Lung (tissue), 12 donors: Measurements from ENCODE around the gene LPIN3. TPM values are rescaled to one million over a fixed set of nuclear protein-coding genes. Genes with fewer than 3 reads are reported as not detected.

Source experiments
- ATAC-seq: fragments of 200-7000 bp; cut with Tn5 transposase; one replicate; pipeline ENCODE4 v1.9.1; 2020; ENCODE audit warnings: moderate number of reproducible peaks; ENCODE audit not compliant: insufficient read depth, low FRiP score
- DNase-seq, 3 donors: peaks; one replicate each; pipeline ENCODE4 v3.0.0-alpha.2; 2013 to 2017
- H3K27ac ChIP-seq, 2 donors: one replicate each; pipeline ENCODE4 v1.5.1; 2013; ENCODE audit warnings: mild to moderate bottlenecking in 2 of 2, moderate library complexity in 2 of 2, control low read depth in 1 of 2, inconsistent platforms in 1 of 2, low read depth in 1 of 2, low read length in 1 of 2
- H3K27me3 ChIP-seq, 3 donors: one replicate each; pipeline ENCODE4 v1.5.1; 2013; ENCODE audit warnings: low read length in 2 of 3; ENCODE audit not compliant: control insufficient read depth in 3 of 3, insufficient read depth in 3 of 3
- H3K36me3 ChIP-seq, 4 donors: one replicate each; pipeline ENCODE4 v1.5.1; 2013; ENCODE audit warnings: low read length in 4 of 4, mild to moderate bottlenecking in 1 of 4, moderate library complexity in 1 of 4; ENCODE audit not compliant: control insufficient read depth in 4 of 4, insufficient read depth in 4 of 4
- H3K4me1 ChIP-seq, 5 donors: one replicate each; pipeline ENCODE4 v1.5.1; 2013; ENCODE audit warnings: low read length in 5 of 5, mild to moderate bottlenecking in 2 of 5, moderate library complexity in 1 of 5; ENCODE audit not compliant: control insufficient read depth in 5 of 5, insufficient read depth in 5 of 5
- H3K4me3 ChIP-seq: one replicate; pipeline ENCODE4 v1.5.1; 2013; ENCODE audit warnings: mild to moderate bottlenecking, control low read depth, moderate library complexity
- H3K9ac ChIP-seq, 2 donors: one replicate each; pipeline ENCODE4 v1.5.1; 2013; ENCODE audit warnings: low read length in 2 of 2, control low read depth in 1 of 2; ENCODE audit not compliant: insufficient read depth in 1 of 2
- H3K9me3 ChIP-seq, 4 donors: one replicate each; pipeline ENCODE4 v1.5.1; 2013; ENCODE audit warnings: low read length in 3 of 4, mild to moderate bottlenecking in 1 of 4, moderate library complexity in 1 of 4; ENCODE audit not compliant: control insufficient read depth in 4 of 4, insufficient read depth in 3 of 4
- WGBS, 2 donors: extraction: QIAGEN DNeasy Blood & Tissue Kit; methylation state at CpG; one replicate each; pipeline ENCODE4 v1.1.7; 2013; 5-methylcytosine and 5-hydroxymethylcytosine counted together
- polyA plus RNA-seq, 2 donors: library from polyadenylated mRNA; stranded (reverse); fragments of 200-250 nt; gene quantifications; one replicate each; pipeline ENCODE4 v1.2.1, GENCODE V29; 2013
- total RNA-seq, 2 donors: library from RNA; depleted of rRNA in 1 of 2; stranded (reverse); fragments of >200 nt in 1 of 2; gene quantifications; one replicate each; pipeline ENCODE4 v1.2.1, GENCODE V29; 2014 to 2021
- TF ChIP-seq, protein P1 (sequence below): IDR thresholded peaks from 2 replicates; pipeline ENCODE4 v1.5.1; 2012; ENCODE audit warnings: mild to moderate bottlenecking; ENCODE audit errors: control extremely low read depth, extremely low read depth
- donor health status: control.
- donor health status: control.
- donor health status: Bipolar disorder and iron deficiency.
- donor health status: healthy.
- donor health status: DM: yes; HTN: yes; CAD: no.

LPIN3 gene
- total and polyA plus RNA-seq, 4 donors, result 5.2 to 16.4 (median 10.4) TPM

DNA sequence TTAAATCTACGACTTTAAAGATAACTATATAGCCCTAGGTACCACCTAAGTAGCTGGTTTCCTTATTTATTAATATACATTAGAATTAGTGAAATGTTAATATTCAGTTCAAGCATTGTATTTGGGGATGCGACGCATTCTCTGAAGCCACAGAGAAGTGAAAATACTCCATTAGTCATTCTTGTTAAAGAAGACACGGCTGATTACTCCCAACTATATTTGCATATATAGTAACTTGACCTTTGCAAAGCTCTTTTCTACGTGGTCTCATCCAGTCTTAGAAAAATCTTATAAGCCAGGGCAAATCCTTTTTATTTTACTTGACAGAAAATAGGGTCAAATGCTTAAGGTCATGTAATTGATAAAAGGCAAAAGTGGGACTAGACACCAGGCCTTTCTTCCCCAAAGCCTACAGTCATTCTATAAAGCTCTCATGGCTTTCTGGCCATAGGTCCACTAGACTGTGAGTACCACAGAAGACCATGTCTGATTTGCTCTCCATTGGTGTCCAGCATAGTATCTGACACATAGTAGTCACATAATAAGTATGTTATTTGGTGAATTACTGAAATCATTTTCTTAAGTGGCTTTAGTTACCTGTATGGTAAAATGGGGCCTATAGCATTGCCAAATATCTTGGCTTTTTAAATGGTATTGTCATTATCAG lies 34.4 kb upstream of the LPIN3 start:
- Histone ChIP-seq H3K4me1 (peaks cover 4 to 30% (median 10%) of the 10 kb centered on the region in 5 donors), H3K4me3 (no peak overlapping the region), H3K27me3 (no peaks in the 10 kb centered on the region), H3K36me3 (no peaks in the 10 kb centered on the region), H3K9me3 (no peaks in the 10 kb centered on the region), H3K27ac (no peak overlapping the region), H3K9ac (no peak overlapping the region)
- DNase-seq (no peak), ATAC-seq (no peak)
- 86 to 94% methylated on average over 5 of the region's 5 CpGs for whole genome bisulfite sequencing, 2 donors
- TF ChIP-seq, protein P1, sequence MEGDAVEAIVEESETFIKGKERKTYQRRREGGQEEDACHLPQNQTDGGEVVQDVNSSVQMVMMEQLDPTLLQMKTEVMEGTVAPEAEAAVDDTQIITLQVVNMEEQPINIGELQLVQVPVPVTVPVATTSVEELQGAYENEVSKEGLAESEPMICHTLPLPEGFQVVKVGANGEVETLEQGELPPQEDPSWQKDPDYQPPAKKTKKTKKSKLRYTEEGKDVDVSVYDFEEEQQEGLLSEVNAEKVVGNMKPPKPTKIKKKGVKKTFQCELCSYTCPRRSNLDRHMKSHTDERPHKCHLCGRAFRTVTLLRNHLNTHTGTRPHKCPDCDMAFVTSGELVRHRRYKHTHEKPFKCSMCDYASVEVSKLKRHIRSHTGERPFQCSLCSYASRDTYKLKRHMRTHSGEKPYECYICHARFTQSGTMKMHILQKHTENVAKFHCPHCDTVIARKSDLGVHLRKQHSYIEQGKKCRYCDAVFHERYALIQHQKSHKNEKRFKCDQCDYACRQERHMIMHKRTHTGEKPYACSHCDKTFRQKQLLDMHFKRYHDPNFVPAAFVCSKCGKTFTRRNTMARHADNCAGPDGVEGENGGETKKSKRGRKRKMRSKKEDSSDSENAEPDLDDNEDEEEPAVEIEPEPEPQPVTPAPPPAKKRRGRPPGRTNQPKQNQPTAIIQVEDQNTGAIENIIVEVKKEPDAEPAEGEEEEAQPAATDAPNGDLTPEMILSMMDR, result no peak

DNA sequence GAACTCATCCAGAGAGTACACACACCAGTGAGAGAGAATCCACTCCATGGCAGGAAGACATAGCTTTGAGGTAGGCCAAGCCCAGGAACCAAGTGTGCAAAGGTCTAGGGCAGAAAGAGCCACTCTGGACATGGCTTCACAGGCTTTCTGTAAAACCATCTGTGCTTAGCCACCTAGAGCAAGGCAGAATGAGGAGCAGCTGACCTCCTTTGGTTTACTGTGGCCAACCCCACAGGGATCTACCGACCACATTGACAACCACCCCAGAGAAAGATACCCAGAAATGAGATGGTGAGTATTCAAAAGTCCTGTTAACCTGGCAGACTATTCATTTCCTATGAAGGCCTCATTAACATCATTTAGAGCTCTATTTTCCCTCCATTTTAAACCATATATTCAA lies 33.6 kb upstream of the LPIN3 start:
- no peak overlapping the region for H3K27ac ChIP-seq
- DNase-seq (no peak), ATAC-seq (no peak)
- H3K9ac ChIP-seq, result no peak overlapping the region
- no peaks in the 10 kb centered on the region for H3K27me3 ChIP-seq
- no peaks in the 10 kb centered on the region for H3K36me3 ChIP-seq
- H3K9me3 ChIP-seq, result peaks cover 0 to 2% (median 0%) of the 10 kb centered on the region in 4 donors
- WGBS, 2 donors, result 95 to 97% methylated on average over 1 of the region's 1 CpG
- TF ChIP-seq, protein P1, result no peak
- no peak overlapping the region for H3K4me3 ChIP-seq
- peaks cover 4 to 30% (median 10%) of the 10 kb centered on the region in 5 donors for H3K4me1 ChIP-seq

DNA sequence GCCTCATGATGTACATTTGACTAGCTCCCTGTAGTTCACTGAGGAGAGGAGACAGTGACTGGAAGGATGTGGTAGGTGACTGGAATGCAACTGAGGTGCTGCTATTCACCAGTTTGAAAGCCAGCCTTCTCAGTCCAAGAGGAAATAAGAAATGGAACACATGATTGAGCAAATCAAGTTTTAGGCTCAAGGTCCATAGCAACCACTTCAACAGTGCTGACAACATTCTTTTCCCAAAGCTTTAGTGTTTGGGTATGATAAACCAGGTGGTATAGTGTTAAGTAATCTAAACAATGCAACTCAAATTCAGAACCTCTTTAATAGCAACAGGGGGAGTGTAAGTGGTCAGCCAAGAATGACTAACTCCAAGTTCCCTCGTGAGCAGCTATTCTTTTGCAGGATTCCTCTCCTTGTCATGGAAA lies 32.3 kb upstream of the LPIN3 start:
- H3K4me1 ChIP-seq, result peaks cover 4 to 30% (median 10%) of the 10 kb centered on the region in 5 donors
- DNase-seq (peak in 2 of 3 donors; percentile 52 to 57), ATAC-seq (peak; percentile 41)
- H3K27ac ChIP-seq, result peak overlapping the region; percentile 5 to 46
- TF ChIP-seq, protein P1, result no peak
- no peaks in the 10 kb centered on the region for H3K36me3 ChIP-seq
- H3K9me3 ChIP-seq, result peaks cover 0 to 2% (median 0%) of the 10 kb centered on the region in 4 donors
- H3K9ac ChIP-seq, result peak overlapping the region in 1 of 2 donors; percentile 7
- no peaks in the 10 kb centered on the region for H3K27me3 ChIP-seq
- no peak overlapping the region for H3K4me3 ChIP-seq
- WGBS, 2 donors, result 18 to 21% methylated on average over 1 of the region's 1 CpG
